ENCODE data around the gene GALR2.

DNA sequence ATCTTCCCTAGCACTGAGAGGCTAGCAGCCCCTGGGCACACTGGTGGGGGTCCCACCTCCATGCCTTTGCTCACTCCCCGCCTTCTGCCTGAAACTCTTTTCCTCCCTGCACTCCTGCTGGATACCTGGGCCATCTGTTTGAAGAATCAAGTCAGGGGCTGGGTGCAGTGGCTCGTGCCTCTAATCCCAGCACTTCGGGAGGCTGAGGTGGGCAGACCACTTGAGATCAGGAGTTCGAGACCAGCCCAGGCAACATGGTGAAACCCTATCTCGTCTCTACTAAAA, 50.8 kb downstream of the GALR2 start:
- TF ChIP-seq, protein P1, sequence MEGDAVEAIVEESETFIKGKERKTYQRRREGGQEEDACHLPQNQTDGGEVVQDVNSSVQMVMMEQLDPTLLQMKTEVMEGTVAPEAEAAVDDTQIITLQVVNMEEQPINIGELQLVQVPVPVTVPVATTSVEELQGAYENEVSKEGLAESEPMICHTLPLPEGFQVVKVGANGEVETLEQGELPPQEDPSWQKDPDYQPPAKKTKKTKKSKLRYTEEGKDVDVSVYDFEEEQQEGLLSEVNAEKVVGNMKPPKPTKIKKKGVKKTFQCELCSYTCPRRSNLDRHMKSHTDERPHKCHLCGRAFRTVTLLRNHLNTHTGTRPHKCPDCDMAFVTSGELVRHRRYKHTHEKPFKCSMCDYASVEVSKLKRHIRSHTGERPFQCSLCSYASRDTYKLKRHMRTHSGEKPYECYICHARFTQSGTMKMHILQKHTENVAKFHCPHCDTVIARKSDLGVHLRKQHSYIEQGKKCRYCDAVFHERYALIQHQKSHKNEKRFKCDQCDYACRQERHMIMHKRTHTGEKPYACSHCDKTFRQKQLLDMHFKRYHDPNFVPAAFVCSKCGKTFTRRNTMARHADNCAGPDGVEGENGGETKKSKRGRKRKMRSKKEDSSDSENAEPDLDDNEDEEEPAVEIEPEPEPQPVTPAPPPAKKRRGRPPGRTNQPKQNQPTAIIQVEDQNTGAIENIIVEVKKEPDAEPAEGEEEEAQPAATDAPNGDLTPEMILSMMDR (IDR thresholded peaks at IDR 0.05): no peak
- no peak for TF ChIP-seq SIN3A (IDR thresholded peaks at IDR 0.05; ENCODE audit: borderline replicate concordance, insufficient read depth, low read depth, low read length)

Measured in Panc1 (cell line).